Chondrocyte (in vitro differentiated cells): ENCODE results near the gene PLXNA2. TPM values are rescaled to one million over a fixed set of nuclear protein-coding genes. Genes with fewer than 3 reads are reported as not detected.

Experiments used
- DNase-seq: peaks from one replicate; pipeline ENCODE4 v3.0.0; 2021; ENCODE audit warnings: mixed read lengths, low spot score
- H3K27ac Mint-ChIP-seq: one replicate; pipeline ENCODE4 v1.8.0; 2021; ENCODE audit warnings: mild to moderate bottlenecking, moderate library complexity, mixed read lengths; ENCODE audit not compliant: unreplicated experiment
- H3K27me3 Mint-ChIP-seq: 2 replicates; pipeline ENCODE4 v1.8.0; 2021; ENCODE audit warnings: low read depth, mixed read lengths
- H3K36me3 Mint-ChIP-seq: 2 replicates; pipeline ENCODE4 v1.8.0; 2021; ENCODE audit warnings: low read depth, mixed read lengths
- H3K4me1 Mint-ChIP-seq: 2 replicates; pipeline ENCODE4 v1.8.0; 2021; ENCODE audit warnings: low read depth, mild to moderate bottlenecking, mixed read lengths
- H3K4me3 Mint-ChIP-seq: one replicate; pipeline ENCODE4 v1.8.0; 2021; ENCODE audit warnings: mild to moderate bottlenecking, moderate library complexity, mixed read lengths; ENCODE audit not compliant: unreplicated experiment
- H3K9me3 Mint-ChIP-seq: 2 replicates; pipeline ENCODE4 v1.8.0; 2021; ENCODE audit warnings: low read depth, mixed read lengths
- total RNA-seq: library from RNA; stranded (reverse); gene quantifications from 3 replicates; pipeline ENCODE4 v1.2.1, GENCODE V29; 2021
- TF ChIP-seq, protein P1 (sequence below): fragments of 200-600 bp; sonication (generic); IDR thresholded peaks from 2 replicates; pipeline ENCODE4 v1.5.0; 2021; ENCODE audit warnings: antibody characterized with exemption, mild to moderate bottlenecking, moderate library complexity

The PLXNA2 gene
- total RNA-seq, 1 donor from 2014 or later, result 22.0 TPM

DNA sequence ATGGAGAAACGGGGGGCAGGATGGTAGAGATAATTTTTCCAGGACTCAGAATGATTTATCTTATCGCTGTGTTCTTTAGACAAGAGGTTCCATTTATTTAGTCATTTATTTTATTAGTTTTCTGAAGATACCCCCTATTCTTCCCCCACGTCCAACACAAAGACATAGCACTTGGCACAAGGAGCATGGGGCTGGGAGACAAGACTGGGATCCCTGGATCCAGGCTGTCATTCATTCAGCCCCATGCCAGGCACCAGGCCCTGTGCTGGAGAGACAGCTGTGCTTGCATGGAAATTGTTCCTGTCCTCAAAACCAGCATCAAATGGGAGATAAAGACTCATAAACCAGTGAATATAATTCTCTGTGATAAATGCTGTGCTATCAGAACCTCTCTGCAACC lies 27.1 kb upstream of the PLXNA2 start:
- Mint-ChIP-seq H3K27me3 (peaks cover 79% of the 10 kb centered on the region), H3K4me1 (peaks cover 33% of the 10 kb centered on the region), H3K27ac (no peak overlapping the region), H3K4me3 (no peak overlapping the region), H3K9me3 (no peaks in the 10 kb centered on the region), H3K36me3 (no peaks in the 10 kb centered on the region)
- DNase-seq, result no peak
- TF ChIP-seq, protein P1, sequence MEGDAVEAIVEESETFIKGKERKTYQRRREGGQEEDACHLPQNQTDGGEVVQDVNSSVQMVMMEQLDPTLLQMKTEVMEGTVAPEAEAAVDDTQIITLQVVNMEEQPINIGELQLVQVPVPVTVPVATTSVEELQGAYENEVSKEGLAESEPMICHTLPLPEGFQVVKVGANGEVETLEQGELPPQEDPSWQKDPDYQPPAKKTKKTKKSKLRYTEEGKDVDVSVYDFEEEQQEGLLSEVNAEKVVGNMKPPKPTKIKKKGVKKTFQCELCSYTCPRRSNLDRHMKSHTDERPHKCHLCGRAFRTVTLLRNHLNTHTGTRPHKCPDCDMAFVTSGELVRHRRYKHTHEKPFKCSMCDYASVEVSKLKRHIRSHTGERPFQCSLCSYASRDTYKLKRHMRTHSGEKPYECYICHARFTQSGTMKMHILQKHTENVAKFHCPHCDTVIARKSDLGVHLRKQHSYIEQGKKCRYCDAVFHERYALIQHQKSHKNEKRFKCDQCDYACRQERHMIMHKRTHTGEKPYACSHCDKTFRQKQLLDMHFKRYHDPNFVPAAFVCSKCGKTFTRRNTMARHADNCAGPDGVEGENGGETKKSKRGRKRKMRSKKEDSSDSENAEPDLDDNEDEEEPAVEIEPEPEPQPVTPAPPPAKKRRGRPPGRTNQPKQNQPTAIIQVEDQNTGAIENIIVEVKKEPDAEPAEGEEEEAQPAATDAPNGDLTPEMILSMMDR, result no peak

DNA sequence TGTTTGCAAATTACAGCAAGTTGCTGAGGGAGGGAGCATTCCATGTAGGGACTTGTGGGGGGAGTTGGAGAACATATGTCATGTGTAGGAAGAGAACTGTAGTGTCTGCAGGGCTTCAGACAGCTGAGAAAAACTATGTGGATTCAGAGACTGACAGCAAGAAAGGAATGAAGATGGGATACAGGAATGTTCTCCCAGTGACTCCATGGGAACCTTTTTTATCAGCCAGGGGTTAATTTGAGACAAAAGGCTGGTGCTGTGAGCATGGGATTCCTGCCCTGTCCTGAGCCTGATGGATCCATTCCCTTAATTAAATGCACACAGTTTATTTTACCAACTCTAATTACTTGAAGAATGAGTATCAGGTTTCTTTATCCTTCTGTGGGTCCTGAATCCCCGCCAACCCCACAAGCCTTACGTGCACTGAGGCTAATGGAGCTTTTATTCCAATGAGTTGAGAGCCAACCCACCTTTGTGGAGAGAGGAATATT lies 26.5 kb upstream of the PLXNA2 start:
- H3K36me3 Mint-ChIP-seq, result no peaks in the 10 kb centered on the region
- no peak overlapping the region for H3K27ac Mint-ChIP-seq
- DNase-seq, result no peak
- TF ChIP-seq, protein P1, result no peak
- H3K9me3 Mint-ChIP-seq, result no peaks in the 10 kb centered on the region
- H3K4me3 Mint-ChIP-seq, result no peak overlapping the region
- H3K4me1 Mint-ChIP-seq, result peaks cover 33% of the 10 kb centered on the region
- H3K27me3 Mint-ChIP-seq, result peaks cover 75% of the 10 kb centered on the region

DNA sequence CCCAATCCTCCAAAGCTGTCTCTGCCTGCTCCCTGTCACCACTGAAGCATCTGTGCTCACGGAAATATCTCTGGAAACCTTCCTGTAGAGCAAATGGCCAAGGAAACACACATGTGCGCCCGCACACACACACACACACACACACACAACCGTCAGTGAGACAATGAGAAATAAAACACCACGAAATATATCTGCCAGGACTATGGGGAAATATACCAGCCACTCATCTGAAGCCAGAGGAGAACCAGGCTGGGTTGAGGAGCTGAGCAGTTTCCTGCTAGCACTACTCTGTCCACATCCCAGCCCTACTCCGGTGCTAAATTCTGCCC lies 25.1 kb upstream of the PLXNA2 start:
- peaks cover 45% of the 10 kb centered on the region for H3K4me1 Mint-ChIP-seq
- H3K27me3 Mint-ChIP-seq, result peaks cover 63% of the 10 kb centered on the region
- no peak overlapping the region for H3K4me3 Mint-ChIP-seq
- TF ChIP-seq, protein P1, result no peak
- no peaks in the 10 kb centered on the region for H3K9me3 Mint-ChIP-seq
- no peaks in the 10 kb centered on the region for H3K36me3 Mint-ChIP-seq
- H3K27ac Mint-ChIP-seq, result peak overlapping the region; percentile 52
- DNase-seq, result no peak

DNA sequence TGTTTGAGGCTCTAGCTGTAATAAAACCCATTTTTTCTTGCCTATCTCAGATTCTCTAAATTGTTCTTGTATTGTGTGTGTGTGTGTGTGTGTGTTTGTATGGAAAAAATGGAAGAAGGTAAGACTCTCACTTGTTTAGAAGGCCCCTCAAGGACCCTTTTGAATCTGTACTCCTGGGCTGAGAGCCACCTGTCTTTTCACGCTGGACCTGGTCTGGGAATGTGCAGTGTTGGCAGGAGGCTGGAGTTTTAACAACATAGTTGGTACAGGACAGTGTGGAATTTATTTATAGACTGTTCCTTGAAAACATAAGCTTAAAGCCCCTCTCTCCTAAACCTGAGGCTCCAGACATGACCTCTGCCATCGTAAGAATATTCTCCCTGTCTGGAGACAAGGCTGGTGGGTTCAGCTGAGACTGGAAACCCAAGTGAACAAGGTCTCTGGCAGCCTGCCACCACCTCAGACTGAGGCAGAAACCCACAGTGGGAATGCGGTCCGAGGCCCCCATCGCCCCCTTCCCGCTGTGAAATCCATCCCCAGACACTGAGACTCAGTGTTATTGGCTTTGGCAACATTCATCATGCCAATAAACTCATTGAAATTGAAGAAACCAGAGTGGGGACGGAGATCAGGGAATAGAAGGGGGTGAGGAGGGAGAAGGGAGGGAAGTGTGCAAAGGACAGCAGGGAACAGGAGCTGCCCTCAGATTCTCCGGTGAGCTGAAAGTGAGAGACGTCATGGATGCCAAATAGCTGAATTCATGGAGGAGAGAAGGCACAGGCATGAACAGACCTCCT lies 24.6 kb upstream of the PLXNA2 start:
- Mint-ChIP-seq H3K4me1 (peaks cover 45% of the 10 kb centered on the region), H3K4me3 (no peak overlapping the region), H3K27ac (peak overlapping the region; percentile 52), H3K36me3 (no peaks in the 10 kb centered on the region), H3K27me3 (peaks cover 63% of the 10 kb centered on the region), H3K9me3 (no peaks in the 10 kb centered on the region)
- DNase-seq, result no peak
- TF ChIP-seq, protein P1, result no peak

DNA sequence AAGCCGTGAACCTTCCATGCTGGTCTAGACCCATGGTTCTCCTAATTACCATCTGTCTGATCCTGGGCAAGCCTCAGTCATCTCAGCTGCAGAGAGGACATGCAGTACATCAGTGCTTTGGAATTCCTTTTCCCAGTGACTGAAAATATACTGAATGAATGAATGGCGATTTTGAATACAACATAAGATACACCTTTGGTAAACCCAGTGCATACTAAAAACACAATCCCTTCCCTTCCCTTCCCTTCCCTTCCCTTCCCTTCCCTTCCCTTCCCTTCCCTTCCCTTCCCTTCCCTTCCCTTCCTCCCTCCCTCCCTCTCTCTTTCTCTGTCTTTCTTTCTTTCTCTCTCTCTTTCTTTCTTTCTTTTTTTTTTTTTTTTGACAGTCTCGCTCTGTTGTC lies 21.3 kb upstream of the PLXNA2 start:
- peaks cover 42% of the 10 kb centered on the region for H3K27me3 Mint-ChIP-seq
- TF ChIP-seq, protein P1, result no peak
- peaks cover 7% of the 10 kb centered on the region for H3K9me3 Mint-ChIP-seq
- no peaks in the 10 kb centered on the region for H3K36me3 Mint-ChIP-seq
- no peak overlapping the region for H3K27ac Mint-ChIP-seq
- DNase-seq, result no peak
- peaks cover 36% of the 10 kb centered on the region for H3K4me1 Mint-ChIP-seq
- H3K4me3 Mint-ChIP-seq, result no peak overlapping the region
